WTC11 (cell line): ENCODE data around the gene SDK2. TPM values are rescaled to one million over a fixed set of nuclear protein-coding genes. Genes with fewer than 3 reads are reported as not detected.

ENCODE experiments used
- ATAC-seq: fragments of 200-7000 bp; cut with Tn5 transposase; 2 replicates; pipeline ENCODE4 v1.10.0; 2021; ENCODE audit warnings: mild to moderate bottlenecking, moderate library complexity
- CTCF ChIA-PET: fragments of 300-600 bp; sonication (Branson Sonifier 250); formaldehyde crosslinking; loops from one replicate; lab custom pipeline; 2021; ENCODE audit warnings: antibody characterized with exemption; lab: Charles Lee
- POLR2A ChIA-PET: fragments of 350-600 bp; sonication (Branson Sonifier 250); formaldehyde crosslinking; loops from one replicate; lab custom pipeline; 2021; ENCODE audit warnings: antibody characterized with exemption; lab: Charles Lee
- DNase-seq: peaks from one replicate; pipeline ENCODE4 v3.0.0; 2021; ENCODE audit warnings: low spot score
- H3K27ac Mint-ChIP-seq: 2 replicates; pipeline ENCODE4 v1.8.0; 2021; ENCODE audit warnings: mixed read lengths
- H3K27me3 Mint-ChIP-seq: 2 replicates; pipeline ENCODE4 v1.8.0; 2021; ENCODE audit warnings: low read depth, mild to moderate bottlenecking, moderate library complexity, mixed read lengths
- H3K36me3 Mint-ChIP-seq: 2 replicates; pipeline ENCODE4 v1.8.0; 2021; ENCODE audit warnings: mixed read lengths
- H3K4me1 Mint-ChIP-seq: 2 replicates; pipeline ENCODE4 v1.8.0; 2022; ENCODE audit warnings: mixed read lengths
- H3K4me3 Mint-ChIP-seq: 2 replicates; pipeline ENCODE4 v1.8.0; 2021; ENCODE audit warnings: mild to moderate bottlenecking, moderate library complexity, mixed read lengths
- H3K9me3 Mint-ChIP-seq: 2 replicates; pipeline ENCODE4 v1.8.0; 2021; ENCODE audit warnings: mixed read lengths
- ATF1 ChIP-seq: sonication (generic); formaldehyde crosslinking; IDR thresholded peaks from 2 replicates; pipeline ENCODE4 v1.8.1; 2023; ENCODE audit warnings: mild to moderate bottlenecking, moderate library complexity, missing genetic modification reagents
- ATF3 ChIP-seq: sonication (generic); formaldehyde crosslinking; conservative IDR thresholded peaks from 2 replicates; pipeline ENCODE4 v1.8.1; 2022; ENCODE audit warnings: mild to moderate bottlenecking, missing genetic modification reagents
- ATF6 ChIP-seq: sonication (generic); formaldehyde crosslinking; IDR thresholded peaks from 2 replicates; pipeline ENCODE4 v1.8.1; 2023; ENCODE audit warnings: mild to moderate bottlenecking, missing genetic modification reagents
- FOXJ3 ChIP-seq: sonication (generic); formaldehyde crosslinking; IDR thresholded peaks from 2 replicates; pipeline ENCODE4 v1.9.0; 2021; ENCODE audit warnings: missing genetic modification reagents, mild to moderate bottlenecking, borderline replicate concordance
- FOXK1 ChIP-seq: sonication (generic); formaldehyde crosslinking; IDR thresholded peaks from 2 replicates; pipeline ENCODE4 v1.8.0; 2022; ENCODE audit warnings: mild to moderate bottlenecking, moderate library complexity, missing genetic modification reagents
- FOXP4 ChIP-seq: sonication (generic); formaldehyde crosslinking; IDR thresholded peaks from 2 replicates; pipeline ENCODE4 v1.8.0; 2022; ENCODE audit warnings: mild to moderate bottlenecking, missing genetic modification reagents
- IRF1 ChIP-seq: sonication (generic); formaldehyde crosslinking; IDR thresholded peaks from 2 replicates; pipeline ENCODE4 v1.8.0; 2023; ENCODE audit warnings: missing genetic modification reagents
- IRF2 ChIP-seq: sonication (generic); formaldehyde crosslinking; IDR thresholded peaks from 2 replicates; pipeline ENCODE4 v1.8.0; 2022; ENCODE audit warnings: low read depth, missing genetic modification reagents, borderline replicate concordance
- JAZF1 ChIP-seq: fragments of 250-450 bp; sonication (Bioruptor Pico); IDR thresholded peaks from 2 replicates; pipeline ENCODE4 v1.9.0; 2021; ENCODE audit warnings: moderate library complexity, mild to moderate bottlenecking, inconsistent platforms
- KAT7 ChIP-seq: sonication (generic); formaldehyde crosslinking; IDR thresholded peaks from 2 replicates; pipeline ENCODE4 v1.8.1; 2023; ENCODE audit warnings: missing genetic modification reagents, mild to moderate bottlenecking, borderline replicate concordance
- MYBL2 ChIP-seq: sonication (generic); formaldehyde crosslinking; IDR thresholded peaks from 2 replicates; pipeline ENCODE4 v1.8.1; 2023; ENCODE audit warnings: mild to moderate bottlenecking, moderate library complexity, missing genetic modification reagents
- NFE2L1 ChIP-seq: sonication (generic); formaldehyde crosslinking; IDR thresholded peaks from 2 replicates; pipeline ENCODE4 v1.8.1; 2023; ENCODE audit warnings: missing genetic modification reagents
- PRDM15 ChIP-seq: sonication (generic); formaldehyde crosslinking; IDR thresholded peaks from 2 replicates; pipeline ENCODE4 v1.8.0; 2022; ENCODE audit warnings: missing genetic modification reagents
- TEAD4 ChIP-seq: sonication (generic); formaldehyde crosslinking; IDR thresholded peaks from 2 replicates; pipeline ENCODE4 v1.8.0; 2022; ENCODE audit warnings: mild to moderate bottlenecking, missing genetic modification reagents
- ZNF121 ChIP-seq: sonication (generic); formaldehyde crosslinking; IDR thresholded peaks from 2 replicates; pipeline ENCODE4 v1.8.0; 2023; ENCODE audit warnings: missing genetic modification reagents
- ZNF232 ChIP-seq: sonication (generic); formaldehyde crosslinking; IDR thresholded peaks from 2 replicates; pipeline ENCODE4 v1.8.0; 2022; ENCODE audit warnings: mild to moderate bottlenecking, missing genetic modification reagents
- ZNF263 ChIP-seq: sonication (generic); formaldehyde crosslinking; IDR thresholded peaks from 2 replicates; pipeline ENCODE4 v1.8.1; 2022; ENCODE audit warnings: low read depth, mild to moderate bottlenecking, moderate library complexity, missing genetic modification reagents
- ZNF416 ChIP-seq: fragments of 250-450 bp; sonication (Bioruptor Pico); IDR thresholded peaks from 2 replicates; pipeline ENCODE4 v1.9.0; 2021; ENCODE audit warnings: mild to moderate bottlenecking, inconsistent platforms
- total RNA-seq: library from RNA; stranded (reverse); gene quantifications from 3 replicates; pipeline ENCODE4 v1.2.3, GENCODE V29; 2021

The SDK2 gene
- total RNA-seq, 1 experiment from 2014 or later = 14.8 TPM

- CTCF ChIA-PET = interaction anchor here (0.7 to 2.5 kb wide), 6 partner anchors 22 to 354 kb away, joined by 3 to 11 read pairs (median 4); no protein-coding TSS in a partner anchor
- ATAC-seq (no peak), DNase-seq (no peak)
- Mint-ChIP-seq H3K9me3 (no peaks in the 10 kb centered on the region), H3K4me1 (peaks cover 49% of the 10 kb centered on the region), H3K27ac (no peak overlapping the region; the same call in 1 of the 2 replicates), H3K36me3 (no peaks in the 10 kb centered on the region), H3K4me3 (no peak overlapping the region), H3K27me3 (no peaks in the 10 kb centered on the region)
- TF ChIP-seq JAZF1 (CRISPR knock-in tag) = no peak
- POLR2A ChIA-PET = no interaction called here
Measured at GRCh38 chr17:73588891-73589290, 55.4 kb downstream of the SDK2 start.

GRCh38 chr17:73588301-73588846 lies 55.9 kb downstream of the SDK2 start:
- POLR2A ChIA-PET = no interaction called here

GRCh38 chr17:73586921-73587602 lies 57.2 kb downstream of the SDK2 start:
- CTCF ChIA-PET = interaction anchor here (0.5 to 2.9 kb wide), 12 partner anchors 8 to 412 kb away, joined by 3 to 31 read pairs (median 4); partner anchors contain the start of gene SDK2
- Mint-ChIP-seq H3K27ac (no peak overlapping the region), H3K27me3 (no peaks in the 10 kb centered on the region)
- DNase-seq = no peak
- TF ChIP-seq FOXK1 (CRISPR knock-in tag) (no peak), NFE2L1 (CRISPR knock-in tag) (no peak), ZNF121 (no peak), ZNF416 (CRISPR knock-in tag) (no peak), ZNF263 (CRISPR knock-in tag) (no peak), ZNF232 (CRISPR knock-in tag) (no peak), ATF1 (CRISPR knock-in tag) (no peak), KAT7 (CRISPR knock-in tag) (no peak), TEAD4 (CRISPR knock-in tag) (no peak), IRF2 (CRISPR knock-in tag) (no peak), FOXP4 (CRISPR knock-in tag) (no peak), PRDM15 (CRISPR knock-in tag) (no peak)
- TF ChIP-seq, all 79 proteins: peak for 0
- Mint-ChIP-seq H3K9me3 (no peaks in the 10 kb centered on the region), H3K4me3 (no peak overlapping the region), H3K4me1 (peaks cover 51% of the 10 kb centered on the region), H3K36me3 (no peaks in the 10 kb centered on the region)
- POLR2A ChIA-PET = interaction anchor here (0.6 to 1.1 kb wide), 2 partner anchors 27 to 60 kb away, joined by 4 to 7 read pairs; no protein-coding TSS in a partner anchor
- ATAC-seq = no peak

More at GRCh38 chr17:73588301-73588846, 55.9 kb downstream of the SDK2 start:
- Mint-ChIP-seq H3K27ac (no peak overlapping the region), H3K36me3 (no peaks in the 10 kb centered on the region), H3K27me3 (no peaks in the 10 kb centered on the region), H3K9me3 (no peaks in the 10 kb centered on the region), H3K4me3 (no peak overlapping the region), H3K4me1 (peaks cover 49% of the 10 kb centered on the region)
- DNase-seq (no peak), ATAC-seq (no peak)
- CTCF ChIA-PET = interaction anchor here (0.7 to 2.5 kb wide), 9 partner anchors 21 to 355 kb away, joined by 3 to 11 read pairs (median 4); no protein-coding TSS in a partner anchor
- TF ChIP-seq ATF3 (CRISPR knock-in tag) = no peak
- no peak for TF ChIP-seq FOXJ3 (CRISPR knock-in tag)
- TF ChIP-seq IRF1 (CRISPR knock-in tag) = no peak
- TF ChIP-seq JAZF1 (CRISPR knock-in tag) = no peak
- TF ChIP-seq ATF6 (CRISPR knock-in tag) = no peak
- TF ChIP-seq MYBL2 (CRISPR knock-in tag) = no peak
